Activated effector memory CD4-positive, alpha-beta T cell treated with anti-CD3 and anti-CD28 coated beads, Interleukin-2, amount 50 U/mL, for 16 hours (primary cell): ENCODE measurements around the gene HRK.
A peak's percentile ranks its signal among the peaks of the same experiment; 100 is the strongest.

ENCODE experiments used
- DNase-seq: peaks from one replicate; pipeline ENCODE4 v3.0.0-alpha.2; 2020

Gene HRK

GRCh38 chr12:116864371-116865160 is 16.7 kb downstream of the HRK start:
- no peak for DNase-seq

GRCh38 chr12:116863275-116863767 is 17.9 kb downstream of the HRK start:
- no peak for DNase-seq

- DNase-seq = no peak
Measured at GRCh38 chr12:116862167-116862566, 19.1 kb downstream of the HRK start.

DNA sequence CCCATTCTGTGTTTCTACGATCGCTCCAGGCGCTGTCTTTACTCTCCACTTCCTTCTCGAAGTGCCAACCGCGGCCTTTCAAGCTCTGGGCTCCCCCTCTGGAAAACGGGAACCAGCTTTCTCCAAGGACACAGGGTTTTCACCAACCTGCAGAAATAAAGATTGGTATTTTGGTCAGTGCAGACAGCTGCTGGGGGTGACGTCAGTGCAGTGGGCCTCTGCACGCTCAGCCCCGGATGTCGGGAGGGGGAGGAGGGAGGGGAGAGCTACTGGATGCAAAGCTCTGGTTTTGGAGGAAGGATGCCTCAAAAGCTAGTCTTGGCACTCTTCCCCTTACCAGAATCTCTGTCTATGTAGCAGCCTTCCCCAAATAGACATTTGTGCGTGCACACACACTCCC is 19.9 kb downstream of the HRK start:
- peak; percentile 69 for DNase-seq

GRCh38 chr12:116860263-116860662 is 21.0 kb downstream of the HRK start:
- no peak for DNase-seq

DNA sequence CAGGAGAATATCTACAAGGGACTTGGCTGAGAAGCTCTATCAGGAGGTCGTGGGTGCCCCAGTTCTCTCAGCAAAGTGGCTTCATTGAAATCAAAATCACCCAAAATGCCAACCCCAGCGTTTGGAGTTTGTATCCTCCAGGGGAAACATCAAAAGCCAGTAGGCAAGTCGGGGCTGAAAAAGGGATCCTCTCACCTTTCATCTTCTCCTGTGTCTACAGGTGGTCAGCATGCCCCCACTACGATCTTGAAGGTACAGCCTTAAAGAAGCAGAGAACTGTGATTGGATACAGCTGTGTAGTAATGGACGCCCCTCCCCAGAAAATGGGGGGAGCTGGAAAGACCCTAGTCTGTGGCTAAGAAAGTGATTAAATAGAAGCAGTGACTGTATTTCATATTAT is 22.2 kb downstream of the HRK start:
- DNase-seq = no peak

DNA sequence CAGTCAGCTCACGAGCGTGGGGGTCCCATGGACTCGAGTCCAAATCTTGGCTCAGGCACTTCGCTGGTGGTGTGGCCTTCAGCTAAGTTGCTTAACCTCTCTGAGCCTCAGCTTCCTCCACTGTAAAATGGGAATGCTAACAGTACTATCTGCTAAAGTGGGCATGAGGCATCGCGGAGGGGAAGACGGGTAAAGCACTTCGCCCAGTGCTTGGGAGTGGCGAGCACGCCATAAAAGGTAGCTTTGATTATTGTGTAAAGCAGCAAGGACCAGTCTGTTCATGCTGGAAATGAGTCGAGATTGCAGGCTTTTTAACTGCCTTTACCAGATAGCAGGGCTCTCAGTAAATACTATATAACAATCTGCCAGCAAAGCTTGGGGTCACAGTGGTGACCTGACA is 24.5 kb downstream of the HRK start:
- DNase-seq = no peak

DNA sequence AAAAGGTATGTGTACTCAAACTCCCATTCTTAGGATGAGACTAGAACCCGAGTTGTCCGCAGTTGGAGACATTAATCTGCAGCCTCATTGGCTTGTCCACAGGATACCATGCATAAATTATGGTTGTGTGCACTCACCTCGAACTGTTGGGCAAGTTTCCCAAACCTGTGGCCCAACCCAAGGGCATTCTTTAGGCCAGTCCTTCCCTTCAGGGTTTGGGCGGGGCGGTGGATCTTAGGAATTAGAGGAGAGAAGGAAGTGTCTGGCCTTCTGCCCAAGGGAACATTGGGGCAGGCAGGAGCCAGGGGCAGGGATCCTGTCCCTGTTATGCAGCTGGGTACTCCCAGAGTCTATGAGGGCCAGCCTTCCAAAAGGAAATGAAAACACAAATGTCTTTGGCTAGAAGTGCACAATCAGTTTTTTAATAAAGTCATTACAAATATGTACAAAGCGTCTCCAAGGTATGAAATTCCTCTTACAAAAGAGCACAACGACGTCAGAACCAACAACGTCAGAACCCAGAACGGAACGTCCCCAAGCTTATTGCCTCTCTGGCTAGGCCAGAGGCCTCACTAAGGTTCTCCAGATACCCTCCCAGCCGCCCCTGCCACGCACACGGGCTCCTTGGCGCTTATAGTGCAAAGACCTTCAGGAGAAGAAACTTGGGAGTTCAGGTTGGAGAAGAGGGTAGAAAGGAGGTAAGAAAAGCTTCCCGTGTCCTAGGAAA is 25.3 kb downstream of the HRK start:
- no peak for DNase-seq

- DNase-seq = no peak
Measured at GRCh38 chr12:116853507-116853906, 27.7 kb downstream of the HRK start.

- no peak for DNase-seq
Measured at GRCh38 chr12:116852303-116852702, 28.9 kb downstream of the HRK start.

DNA sequence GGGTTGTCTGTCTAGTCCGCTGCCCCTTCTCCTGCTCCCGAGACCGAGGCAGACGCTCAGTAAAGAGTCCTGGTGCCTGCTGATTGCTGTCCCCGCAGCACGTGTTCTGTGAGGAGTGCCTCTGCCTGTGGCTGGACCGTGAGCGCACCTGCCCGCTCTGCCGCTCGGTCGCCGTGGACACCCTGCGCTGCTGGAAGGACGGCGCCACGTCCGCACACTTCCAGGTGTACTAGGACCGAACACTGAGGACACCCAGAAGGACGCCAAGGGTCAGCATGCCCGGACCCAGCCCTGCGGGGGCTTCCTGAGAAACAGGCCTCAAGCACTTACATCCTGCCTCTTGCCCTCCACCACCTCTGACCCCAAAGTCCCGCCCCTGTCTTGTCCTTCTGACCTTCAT is 32.0 kb downstream of the HRK start:
- DNase-seq = no peak

GRCh38 chr12:116843085-116843484 is 38.2 kb downstream of the HRK start:
- DNase-seq = no peak

- no peak for DNase-seq
Measured at GRCh38 chr12:116839287-116839830, 41.9 kb downstream of the HRK start.

DNA sequence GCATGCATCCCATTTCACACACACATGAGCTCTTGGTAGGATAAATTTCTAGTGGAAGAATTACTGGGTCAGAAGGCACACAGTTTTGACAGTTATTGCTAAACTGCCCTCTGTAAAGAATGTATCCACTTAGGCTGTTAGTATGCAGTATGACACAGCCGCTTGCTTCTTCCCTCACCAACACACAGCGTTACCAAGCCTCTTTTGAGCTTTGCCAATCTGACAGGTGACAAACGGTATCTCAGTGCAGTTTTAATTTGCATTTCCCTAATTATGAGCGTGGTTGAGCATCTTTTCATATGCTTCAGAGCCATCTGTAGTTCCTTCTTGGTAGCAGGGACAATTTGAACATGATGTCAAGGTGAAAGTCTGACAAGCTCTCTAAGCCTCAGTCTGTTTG is 42.9 kb downstream of the HRK start:
- DNase-seq = no peak

GRCh38 chr12:116837097-116837496 is 44.1 kb downstream of the HRK start:
- no peak for DNase-seq

DNA sequence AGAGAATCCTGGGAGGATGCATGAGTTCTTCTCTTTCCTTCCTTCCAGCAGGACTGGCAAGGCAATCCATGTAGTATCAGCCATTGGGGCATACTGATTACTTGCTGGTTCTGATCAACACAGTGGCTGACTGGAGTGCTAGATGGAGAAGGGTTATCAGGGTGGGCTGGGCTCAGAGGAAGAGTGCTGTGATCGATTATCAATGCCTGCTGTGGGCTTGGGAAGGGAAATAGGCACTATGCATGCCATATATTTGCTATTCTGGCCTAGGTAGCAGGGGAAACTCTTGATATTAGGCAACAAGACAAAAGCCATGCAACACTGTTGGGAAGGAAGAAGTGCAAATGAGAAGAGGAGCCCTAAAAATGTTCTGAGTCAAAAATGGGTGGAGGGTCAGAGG is 45.8 kb downstream of the HRK start:
- no peak for DNase-seq

- no peak for DNase-seq
Measured at GRCh38 chr12:116833474-116833873, 47.8 kb downstream of the HRK start.

GRCh38 chr12:116832353-116832752 is 48.9 kb downstream of the HRK start:
- no peak for DNase-seq

DNA sequence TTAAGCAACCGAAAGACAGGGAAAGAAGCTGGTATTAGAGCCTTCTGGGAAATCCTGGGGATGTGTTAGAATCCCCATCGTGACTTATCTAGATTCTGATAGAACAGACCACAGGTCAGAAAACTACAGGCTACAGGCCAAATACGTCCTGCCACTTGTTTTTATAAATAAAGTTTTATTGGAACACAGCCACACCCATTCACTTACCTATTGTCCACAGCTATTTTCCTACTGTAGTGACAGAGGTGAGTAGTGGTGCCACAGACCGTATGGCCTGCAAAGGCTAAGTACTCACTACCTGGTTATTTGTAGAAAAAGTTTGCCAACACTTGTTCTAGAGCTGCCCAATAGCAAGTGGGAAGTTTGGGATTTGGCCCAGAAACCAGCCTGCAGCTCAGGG is 53.8 kb downstream of the HRK start:
- no peak for DNase-seq

DNA sequence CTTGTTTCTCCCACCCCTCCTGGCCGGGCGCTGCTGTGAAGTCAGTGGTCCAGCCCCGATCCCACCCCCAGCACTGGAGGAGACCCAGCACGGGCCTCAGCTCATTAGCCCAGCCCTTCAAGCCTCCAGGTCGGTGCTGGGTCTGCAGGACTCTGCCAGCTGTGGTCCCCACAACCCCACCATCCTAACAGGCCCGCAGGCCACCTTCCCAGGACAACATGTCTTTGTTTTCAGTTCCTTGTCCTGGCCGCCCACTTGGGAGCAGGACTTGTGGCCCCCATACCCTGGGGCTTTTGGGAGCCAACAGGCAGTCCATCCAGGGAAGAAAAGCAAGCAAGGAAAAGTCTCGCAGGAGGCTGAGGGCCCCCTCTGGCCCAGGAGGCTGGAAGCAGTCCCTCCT is 60.0 kb downstream of the HRK start:
- DNase-seq = no peak

DNA sequence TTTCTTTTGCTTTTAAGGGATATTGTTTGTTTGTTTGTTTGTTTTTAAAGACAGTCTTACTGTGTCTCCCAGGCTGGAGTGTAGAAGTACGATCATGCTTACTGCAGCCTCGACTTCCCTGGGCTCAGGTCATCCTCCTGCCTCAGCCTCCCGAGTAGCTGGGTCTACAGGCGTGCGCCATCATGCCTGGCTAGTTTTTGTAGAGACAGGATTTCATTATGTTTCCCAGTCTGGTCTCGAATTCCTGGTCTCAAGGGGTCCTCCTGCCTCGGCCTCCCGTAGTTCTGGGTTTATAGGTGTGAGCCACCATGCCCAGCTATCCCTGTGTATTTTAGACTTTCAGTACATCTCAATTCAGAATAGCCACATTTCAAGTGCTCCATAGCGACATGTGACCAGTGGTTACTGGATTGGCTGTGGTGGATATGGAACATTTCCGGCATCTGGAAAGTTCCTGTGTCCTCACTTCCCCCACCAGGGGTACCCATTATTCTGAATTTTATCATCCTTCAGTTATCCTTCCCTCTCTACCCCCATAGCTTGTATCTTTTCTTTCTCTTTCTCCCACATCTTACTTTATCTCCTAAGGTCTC is 61.1 kb downstream of the HRK start:
- DNase-seq = no peak

- peak; percentile 96 for DNase-seq
Measured at GRCh38 chr12:116818948-116819832, 62.1 kb downstream of the HRK start.
